H1 (cell line): ENCODE data around the gene EPHB1. TPM values are rescaled to one million over a fixed set of nuclear protein-coding genes. Genes with fewer than 3 reads are reported as not detected.

ENCODE experiments used
- CHD2 ChIP-seq: IDR thresholded peaks from 2 replicates; pipeline ENCODE4 v1.6.1; 2012; ENCODE audit warnings: low read length, improper control_type of control experiment
- HDAC2 ChIP-seq, 2 experiments: fragments of 300-600 bp in 1 of 2; sonication (generic) in 1 of 2; IDR thresholded peaks; 2 replicates each; pipeline ENCODE4 v1.6.1; 2011 to 2012; ENCODE audit warnings: low read depth in 2 of 2, low read length in 2 of 2, mild to moderate bottlenecking in 2 of 2, moderate library complexity in 2 of 2, borderline replicate concordance in 1 of 2, inconsistent platforms in 1 of 2
- NRF1 ChIP-seq: IDR thresholded peaks from 2 replicates; pipeline ENCODE4 v1.6.1; 2011; ENCODE audit warnings: mild to moderate bottlenecking, low read depth, low read length, improper control_type of control experiment
- TBP ChIP-seq: IDR thresholded peaks from 2 replicates; pipeline ENCODE4 v1.6.1; 2011; ENCODE audit warnings: low read depth, low read length, improper control_type of control experiment
- polyA plus RNA-seq, 7 experiments: library from polyadenylated mRNA; depleted of rRNA in 3 of 7; stranded (reverse) in 5 of 7; unstranded in 2 of 7; fragments of >200 nt in 5 of 7; fragments of 200-250 nt in 2 of 7; gene quantifications; 1 replicate in 5 of 7; 2 replicates in 1 of 7; 4 replicates in 1 of 7; pipeline versions ENCODE4 v1.2.1 to v1.2.3, GENCODE V29; 2011 to 2013; ENCODE audit warnings: missing spikeins in 2 of 7, mixed read lengths in 2 of 7
- total RNA-seq: library from RNA; stranded (reverse); fragmentation: NEBNext Ultra II Directional; extraction: Animal tissue kit (Norgen Biotek cat#: 25700); gene quantifications from 2 replicates; pipeline ENCODE4 v1.2.1, GENCODE V29; 2021

EPHB1 gene
- total and polyA plus RNA-seq, 2 of the 8 experiments (the other 6 are each of a cell fraction or from before 2014, with no cell fraction given) = 3.5 to 5.9 TPM

DNA sequence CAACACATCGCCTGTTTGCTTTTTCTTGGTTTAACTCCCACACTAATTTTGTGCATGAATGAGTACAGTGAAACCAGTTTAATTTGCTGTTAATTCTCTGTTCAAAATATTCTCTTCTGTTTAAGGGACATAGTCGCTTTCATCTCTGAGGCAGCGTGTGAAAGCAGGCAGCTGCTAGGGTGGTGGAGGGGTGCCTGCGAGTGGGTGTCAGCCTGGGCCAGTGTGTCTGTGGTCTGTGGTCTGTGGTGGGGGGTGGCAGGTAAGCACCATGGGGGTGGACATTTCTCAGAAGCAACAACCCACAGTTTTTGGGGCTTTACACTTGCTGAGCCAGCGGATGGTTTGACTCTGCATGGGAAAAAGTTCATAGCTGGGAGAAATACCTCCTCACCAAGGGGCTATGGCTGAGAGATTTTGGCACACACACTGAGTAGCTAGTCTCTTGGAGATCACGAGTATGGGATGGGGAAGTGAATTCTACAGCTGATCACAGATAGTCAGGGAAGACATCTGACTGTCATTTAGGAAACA, 109.2 kb downstream of the EPHB1 start (continued):
- TF ChIP-seq CHD2 (no peak), TBP (no peak), HDAC2 (IDR thresholded peaks at IDR 0.05; ENCODE audit: borderline replicate concordance in 1 of 2, low read depth in 2 of 2, low read length in 2 of 2) (no peak), NRF1 (no peak)
